Measurements from ENCODE around the gene ZCCHC7.

Gene ZCCHC7

GRCh38 chr9:37382161-37382981, 262.0 kb downstream of the ZCCHC7 start:
- no peak for TF ChIP-seq CTCF (IDR thresholded peaks at IDR 0.05; ENCODE audit: low read depth, low read length)
- no peak overlapping the region for H3K4me3 ChIP-seq (ENCODE audit: low read depth, low read length)

GRCh38 chr9:37382982-37383357, 262.6 kb downstream of the ZCCHC7 start:
- TF ChIP-seq CTCF (IDR thresholded peaks at IDR 0.05; ENCODE audit: low read depth, low read length) = no peak
- H3K4me3 ChIP-seq (ENCODE audit: low read depth, low read length) = no peak overlapping the region

- no peak overlapping the region for H3K4me3 ChIP-seq (ENCODE audit: low read depth, low read length)
Measured at GRCh38 chr9:37383393-37383792, 263.0 kb downstream of the ZCCHC7 start.

GRCh38 chr9:37383876-37384746, 263.7 kb downstream of the ZCCHC7 start:
- no peak overlapping the region for H3K4me3 ChIP-seq (ENCODE audit: low read depth, low read length)
- TF ChIP-seq CTCF (IDR thresholded peaks at IDR 0.05; ENCODE audit: low read depth, low read length) = no peak

More at GRCh38 chr9:37383393-37383792, 263.0 kb downstream of the ZCCHC7 start:
- no peak for TF ChIP-seq CTCF (IDR thresholded peaks at IDR 0.05; ENCODE audit: low read depth, low read length)

GRCh38 chr9:37385286-37385685, 264.9 kb downstream of the ZCCHC7 start:
- H3K4me3 ChIP-seq (ENCODE audit: low read depth, low read length) = no peak overlapping the region
- TF ChIP-seq CTCF (IDR thresholded peaks at IDR 0.05; ENCODE audit: low read depth, low read length) = no peak

- no peak overlapping the region for H3K4me3 ChIP-seq (ENCODE audit: low read depth, low read length)
- TF ChIP-seq CTCF (IDR thresholded peaks at IDR 0.05; ENCODE audit: low read depth, low read length) = no peak
Measured at GRCh38 chr9:37386988-37387387, 266.6 kb downstream of the ZCCHC7 start.

- H3K4me3 ChIP-seq (ENCODE audit: low read depth, low read length) = no peak overlapping the region
- no peak for TF ChIP-seq CTCF (IDR thresholded peaks at IDR 0.05; ENCODE audit: low read depth, low read length)
Measured at GRCh38 chr9:37390759-37391158, 270.4 kb downstream of the ZCCHC7 start.
